Adrenal gland (tissue), 12 donors: ENCODE results near the gene RP2. TPM values are rescaled to one million over a fixed set of nuclear protein-coding genes. Genes with fewer than 3 reads are reported as not detected.
A peak's percentile ranks its signal among the peaks of the same experiment; 100 is the strongest.

ENCODE experiments used
- DNase-seq, 7 donors: peaks; one replicate each; pipeline ENCODE4 v3.0.0-alpha.2; 2019 to 2020
- H3K27ac ChIP-seq, 5 donors: fragments of 200-600 bp; sonication (generic) in 4 of 5; 1 replicate in 3 of 5; 2 replicates in 2 of 5; pipeline versions ENCODE4 v1.5.1 to v1.8.0; 2016 to 2020; ENCODE audit warnings: mild to moderate bottlenecking in 1 of 5
- H3K27me3 ChIP-seq: fragments of 200-600 bp; 2 replicates; pipeline ENCODE4 v1.8.0; 2021
- H3K36me3 ChIP-seq, 2 donors: fragments of 200-600 bp; replicated peaks in 1 of 2; 1 replicate in 1 of 2; 2 replicates in 1 of 2; pipeline versions ENCODE4 v1.5.1 to v1.8.0; 2018 to 2022
- H3K4me1 ChIP-seq, 2 donors: fragments of 200-600 bp; replicated peaks in 1 of 2; 1 replicate in 1 of 2; 2 replicates in 1 of 2; pipeline versions ENCODE4 v1.5.1 to v1.8.0; 2018 to 2021
- H3K4me3 ChIP-seq, 4 donors: fragments of 200-600 bp; sonication (generic) in 3 of 4; one replicate each; pipeline ENCODE4 v1.5.1; 2016 to 2018
- H3K9me3 ChIP-seq, 3 donors: fragments of 200-600 bp; sonication (generic) in 1 of 3; replicated peaks in 1 of 3; 1 replicate in 2 of 3; 2 replicates in 1 of 3; pipeline versions ENCODE4 v1.5.1 to v1.8.0; 2016 to 2021
- CTCF ChIP-seq, 6 experiments: fragments of 450-650 bp in 4 of 6; fragments of 200-600 bp in 2 of 6; sonication (generic) in 1 of 6; IDR thresholded peaks; 1 replicate in 5 of 6; 2 replicates in 1 of 6; pipeline versions ENCODE4 v1.5.1 to v1.8.0; 2016 to 2021; ENCODE audit warnings: antibody characterized with exemption in 6 of 6, mild to moderate bottlenecking in 2 of 6, moderate library complexity in 1 of 6
- POLR2A ChIP-seq, 2 donors: fragments of 450-650 bp; IDR thresholded peaks; one replicate each; pipeline ENCODE4 v1.6.1; 2017; ENCODE audit warnings: antibody characterized with exemption in 2 of 2, mild to moderate bottlenecking in 2 of 2, moderate library complexity in 1 of 2
- WGBS, 4 donors: extraction: QIAGEN DNeasy Blood & Tissue Kit in 2 of 4; methylation state at CpG; one replicate each; pipeline versions ENCODE4 v1.1.5 to v1.1.7; 2013 to 2017; 5-methylcytosine and 5-hydroxymethylcytosine counted together
- intact Hi-C, 2 donors: fragments of 100-400 bp; cut with DNase I; formaldehyde crosslinking; loops; one replicate each; pipeline versions ENCODE4 v1.14.1 to v1.15.0; 2022 to 2023
- polyA plus RNA-seq, 3 donors: library from polyadenylated mRNA; stranded (reverse); fragments of 200-250 nt in 2 of 3; fragments of 350-450 nt in 1 of 3; fragmentation: Illumina TruSeq in 1 of 3; extraction: RNeasy Lipid Tissue Mini Kit (QIAGEN cat#74804) in 1 of 3; gene quantifications; one replicate each; pipeline ENCODE4 v1.2.3, GENCODE V29; 2013 to 2014
- total RNA-seq, 9 donors: library from RNA; depleted of rRNA in 4 of 9; stranded (reverse); fragments of >200 nt in 4 of 9; fragments of 120-200 nt in 1 of 9; fragmentation: NEBNext Ultra II Directional in 1 of 9; extraction: Animal tissue kit (Norgen Biotek cat#: 25700) in 1 of 9; gene quantifications; one replicate each; pipeline versions ENCODE4 v1.1.0 to v1.2.4, GENCODE V29; 2013 to 2023
- donor health status: healthy with polysubstance abuse.
- donor health status: Bipolar disorder and iron deficiency.
- donor health status: DM: yes; HTN: yes; CAD: no.
- donor health status: DM: no; HTN: no; CAD: no.
- donor health status: DM: no; HTN: no; CAD: no.
- donor health status: DM: yes; HTN: yes; CAD: no.

The RP2 gene
- total and polyA plus RNA-seq, 12 donors: 3.0 to 20.2 (median 11.7) TPM

GRCh38 chrX:46805270-46805669, 31.6 kb upstream of the RP2 start:
- Histone ChIP-seq H3K27me3 (peaks cover 13% of the 10 kb centered on the region), H3K4me1 (no peaks in the 10 kb centered on the region), H3K9me3 (no peaks in the 10 kb centered on the region), H3K27ac (no peak overlapping the region), H3K36me3 (no peaks in the 10 kb centered on the region), H3K4me3 (no peak overlapping the region)
- DNase-seq: peak in 2 of 7 donors; percentile 11 to 16
- intact Hi-C loops: no loop called here
- WGBS, 4 donors: 42 to 79% (median 62%) methylated on average over 2 of the region's 2 CpGs
- TF ChIP-seq CTCF (IDR thresholded peaks at IDR 0.05): no peak
- no peak for TF ChIP-seq POLR2A (IDR thresholded peaks at IDR 0.05)

GRCh38 chrX:46811121-46811520, 25.7 kb upstream of the RP2 start:
- Histone ChIP-seq H3K27me3 (peaks cover 6% of the 10 kb centered on the region), H3K4me3 (no peak overlapping the region), H3K9me3 (no peaks in the 10 kb centered on the region), H3K36me3 (no peaks in the 10 kb centered on the region), H3K27ac (no peak overlapping the region), H3K4me1 (no peaks in the 10 kb centered on the region)
- TF ChIP-seq CTCF (IDR thresholded peaks at IDR 0.05) (no peak), POLR2A (IDR thresholded peaks at IDR 0.05) (no peak)
- intact Hi-C loops: no loop called here
- no peak for DNase-seq
- 63 to 84% (median 73%) methylated on average over 1 of the region's 1 CpG for WGBS, 4 donors

GRCh38 chrX:46812445-46812844, 24.4 kb upstream of the RP2 start:
- 71 to 83% (median 73%) methylated on average over 2 of the region's 2 CpGs for WGBS, 4 donors
- intact Hi-C loops: no loop called here
- no peak for TF ChIP-seq POLR2A (IDR thresholded peaks at IDR 0.05)
- no peak for TF ChIP-seq CTCF (IDR thresholded peaks at IDR 0.05)
- H3K27me3 ChIP-seq: no peaks in the 10 kb centered on the region
- no peak overlapping the region for H3K4me3 ChIP-seq
- no peak overlapping the region for H3K27ac ChIP-seq
- no peaks in the 10 kb centered on the region for H3K9me3 ChIP-seq
- H3K36me3 ChIP-seq: no peaks in the 10 kb centered on the region
- no peak for DNase-seq
- no peaks in the 10 kb centered on the region for H3K4me1 ChIP-seq

GRCh38 chrX:46814966-46815365, 21.9 kb upstream of the RP2 start:
- no peak for DNase-seq
- TF ChIP-seq CTCF (IDR thresholded peaks at IDR 0.05) (no peak), POLR2A (IDR thresholded peaks at IDR 0.05) (no peak)
- H3K36me3 ChIP-seq: no peaks in the 10 kb centered on the region
- no peaks in the 10 kb centered on the region for H3K4me1 ChIP-seq
- H3K27me3 ChIP-seq: peaks cover 2% of the 10 kb centered on the region
- intact Hi-C loops: no loop called here
- 77 to 93% (median 82%) methylated on average over 7 of the region's 7 CpGs for WGBS, 4 donors
- no peak overlapping the region for H3K27ac ChIP-seq
- no peak overlapping the region for H3K4me3 ChIP-seq
- no peaks in the 10 kb centered on the region for H3K9me3 ChIP-seq
